Activated CD8-positive, alpha-beta memory T cell treated with anti-CD3 and anti-CD28 coated beads for 36 hours (primary cell): ENCODE measurements around the gene FGD4. TPM values are rescaled to one million over a fixed set of nuclear protein-coding genes. Genes with fewer than 3 reads are reported as not detected.
"Not testable (repeated sequence)": the region's sequence is repeated elsewhere in the genome, so short reads cannot be mapped to it uniquely, and the experiment has no call there.

Experiments
- CTCF ChIA-PET: fragments of 350-600 bp; sonication (Branson Sonifier 250); formaldehyde crosslinking; loops from one replicate; lab custom pipeline; 2021; ENCODE audit warnings: antibody characterized with exemption; lab: Charles Lee
- POLR2A ChIA-PET: fragments of 350-600 bp; sonication (Branson Sonifier 250); formaldehyde crosslinking; loops from one replicate; lab custom pipeline; 2021; ENCODE audit warnings: antibody characterized with exemption; lab: Charles Lee
- total RNA-seq, 2 experiments: library from RNA; stranded (reverse); gene quantifications; one replicate each; pipeline ENCODE4 v1.2.3, GENCODE V29; 2021

The FGD4 gene
- total RNA-seq, 2 experiments from 2014 or later: 0.21 to 0.44 TPM

DNA sequence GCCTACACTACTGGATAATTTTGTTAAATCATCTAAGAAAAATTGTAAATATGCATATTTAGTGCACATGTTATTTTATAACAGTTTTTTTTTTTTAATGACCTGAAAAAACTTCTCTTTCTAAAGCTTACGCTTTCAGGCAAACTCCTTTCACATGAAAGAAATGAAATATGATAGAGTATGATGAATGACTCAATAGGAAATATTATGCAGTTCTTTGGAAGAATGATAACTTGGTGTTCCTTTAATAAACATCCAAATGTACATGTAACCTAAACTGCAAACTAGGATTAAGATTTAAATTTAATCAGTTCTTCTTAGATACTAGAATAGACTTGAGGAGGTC lies 136.6 kb downstream of the FGD4 start:
- ChIA-PET POLR2A (no interaction called here), CTCF (no interaction called here)

GRCh38 chr12:32541754-32542374 lies 142.5 kb downstream of the FGD4 start:
- CTCF ChIA-PET: no interaction called here
- POLR2A ChIA-PET: no interaction called here

DNA sequence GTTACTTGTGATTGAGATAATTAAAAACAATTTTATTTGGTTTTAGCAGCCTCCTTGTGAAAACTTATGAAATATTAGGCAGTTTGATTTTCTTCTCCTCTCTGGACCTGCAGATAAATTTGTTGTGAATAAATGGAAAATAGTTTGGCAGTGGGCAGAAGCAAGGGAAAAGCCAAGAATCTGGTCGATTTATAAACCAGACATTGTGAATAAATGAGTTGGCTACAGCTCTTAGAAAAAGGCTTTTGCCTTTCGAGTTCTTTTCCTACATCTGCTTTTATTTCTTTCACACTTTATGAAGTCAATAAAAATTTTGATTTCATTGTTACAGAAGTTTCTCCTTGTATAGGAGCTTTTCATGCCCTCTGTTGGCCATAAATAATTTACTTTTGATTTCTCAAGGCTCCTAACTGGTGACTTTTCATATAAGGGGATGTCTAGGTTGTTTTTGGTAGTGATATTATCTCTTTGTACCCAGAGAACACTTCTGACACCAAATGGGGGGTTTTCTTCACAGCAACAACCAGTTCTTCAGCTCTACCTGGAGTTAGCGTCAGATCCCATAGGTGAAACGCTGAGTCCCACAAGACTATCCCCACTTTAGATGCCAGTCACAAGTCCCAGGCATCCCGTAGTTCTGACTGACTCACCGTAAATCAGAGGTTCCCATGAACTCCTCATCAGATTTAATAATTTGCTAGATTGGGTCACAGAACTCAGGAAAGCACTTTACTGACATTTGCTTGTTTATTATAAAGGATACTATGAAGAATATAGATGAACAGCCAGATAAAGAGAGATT lies 143.3 kb downstream of the FGD4 start:
- POLR2A ChIA-PET: no interaction called here
- CTCF ChIA-PET: no interaction called here

GRCh38 chr12:32544893-32545292 lies 145.5 kb downstream of the FGD4 start:
- POLR2A ChIA-PET: no interaction called here
- CTCF ChIA-PET: no interaction called here

GRCh38 chr12:32545413-32545980 lies 146.1 kb downstream of the FGD4 start:
- CTCF ChIA-PET: no interaction called here

DNA sequence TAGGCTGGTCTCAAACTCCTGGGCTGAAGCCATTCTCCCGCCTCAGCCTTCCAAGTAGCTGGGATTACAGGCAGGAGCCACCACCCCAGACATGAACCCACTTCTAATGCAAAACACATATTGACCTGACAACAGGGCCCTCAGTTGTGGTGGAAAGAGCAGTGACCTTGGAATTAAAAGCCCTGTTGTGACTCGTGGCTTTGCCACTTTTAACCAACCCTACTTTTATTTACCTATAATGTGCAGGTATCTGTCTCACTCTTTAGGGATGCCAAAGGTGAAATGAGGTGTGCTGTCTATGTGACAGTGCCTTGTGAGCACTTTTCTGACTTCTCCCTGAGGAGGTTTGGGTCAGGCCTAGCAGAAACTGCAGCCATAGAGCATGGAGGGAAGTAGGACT lies 146.9 kb downstream of the FGD4 start:
- ChIA-PET CTCF (no interaction called here), POLR2A (no interaction called here)

More at GRCh38 chr12:32545413-32545980, 146.1 kb downstream of the FGD4 start:
- POLR2A ChIA-PET: no interaction called here

- CTCF ChIA-PET: no interaction called here
- POLR2A ChIA-PET: no interaction called here
Measured at GRCh38 chr12:32548691-32549281, 149.4 kb downstream of the FGD4 start.

- ChIA-PET CTCF (no interaction called here), POLR2A (no interaction called here)
Measured at GRCh38 chr12:32549675-32550079, 150.3 kb downstream of the FGD4 start.

DNA sequence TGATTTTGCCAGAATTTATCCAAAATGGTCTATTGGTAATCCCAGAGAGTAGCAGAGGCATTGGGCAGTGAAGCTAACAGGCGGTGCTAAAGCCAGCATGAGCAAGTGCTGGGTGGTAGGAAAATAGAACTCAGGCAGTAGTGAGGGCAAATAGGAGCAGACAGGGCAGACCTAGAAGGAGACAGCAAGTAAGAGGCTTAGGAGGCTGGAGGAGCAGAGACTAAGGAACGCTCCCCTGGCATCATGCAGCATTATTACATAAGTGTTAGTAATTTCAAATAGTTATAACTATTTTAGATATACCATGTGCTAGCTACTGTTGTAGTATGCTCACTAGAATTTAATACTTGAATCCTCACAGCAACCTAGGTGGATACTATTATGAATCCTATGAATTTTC lies 151.7 kb downstream of the FGD4 start:
- ChIA-PET POLR2A (no interaction called here), CTCF (interaction anchor here (0.8 kb wide), 1 partner anchor 1037 kb away, joined by 5 read pairs; no protein-coding TSS in a partner anchor)

- POLR2A ChIA-PET: no interaction called here
- CTCF ChIA-PET: no interaction called here
Measured at GRCh38 chr12:32558903-32559302, 159.5 kb downstream of the FGD4 start.

DNA sequence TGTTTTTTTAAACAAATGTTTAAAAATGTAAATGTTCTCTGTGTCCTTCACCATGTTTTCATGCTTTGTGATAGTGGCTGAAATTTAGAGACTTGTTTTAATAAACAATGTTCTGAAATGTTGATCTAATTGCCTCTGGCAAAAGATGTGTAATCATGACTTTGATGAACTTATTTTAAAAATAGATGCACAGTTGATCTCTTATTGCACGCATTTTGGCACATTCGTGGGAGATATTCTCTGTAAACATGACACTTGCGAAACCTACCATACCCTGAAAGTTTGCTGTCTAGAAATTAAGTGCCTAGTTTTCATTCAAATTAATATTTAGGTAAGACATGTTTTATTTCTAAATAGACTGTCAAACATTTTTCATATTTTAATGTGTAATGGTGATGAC lies 160.1 kb downstream of the FGD4 start:
- POLR2A ChIA-PET: no interaction called here
- CTCF ChIA-PET: interaction anchor here (0.5 kb wide), 1 partner anchor 27 kb away, joined by 3 read pairs; no protein-coding TSS in a partner anchor

- ChIA-PET CTCF (no interaction called here), POLR2A (no interaction called here)
Measured at GRCh38 chr12:32560520-32560919, 161.2 kb downstream of the FGD4 start.

GRCh38 chr12:32561931-32562341 lies 162.6 kb downstream of the FGD4 start:
- CTCF ChIA-PET: no interaction called here
- POLR2A ChIA-PET: no interaction called here

- CTCF ChIA-PET, POLR2A ChIA-PET: not testable (repeated sequence)
Measured at GRCh38 chr12:32562413-32562812, 163.1 kb downstream of the FGD4 start.

- CTCF ChIA-PET: no interaction called here
- POLR2A ChIA-PET: no interaction called here
Measured at GRCh38 chr12:32566663-32567295, 167.4 kb downstream of the FGD4 start.

DNA sequence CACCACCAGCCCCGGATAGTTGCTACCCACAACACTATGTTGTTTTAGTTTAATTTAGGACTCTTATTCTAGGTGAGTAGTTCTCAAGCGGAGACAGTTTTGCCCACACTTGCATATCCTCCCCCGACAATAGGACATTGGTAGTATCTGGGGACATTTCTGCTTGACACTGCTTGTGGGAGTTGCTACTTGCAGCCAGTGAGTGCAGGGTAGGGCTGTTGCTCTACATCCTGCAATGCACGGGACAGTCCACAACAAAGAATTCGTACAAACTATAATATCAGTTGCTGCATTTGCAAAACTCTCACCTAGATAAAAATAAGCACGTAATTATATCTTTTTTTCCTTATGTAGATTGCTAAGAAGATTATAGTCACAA lies 167.9 kb downstream of the FGD4 start:
- ChIA-PET POLR2A (no interaction called here), CTCF (no interaction called here)

GRCh38 chr12:32568228-32568627 lies 168.9 kb downstream of the FGD4 start:
- CTCF ChIA-PET: no interaction called here
- POLR2A ChIA-PET: no interaction called here

- ChIA-PET POLR2A (no interaction called here), CTCF (no interaction called here)
Measured at GRCh38 chr12:32569259-32569658, 169.9 kb downstream of the FGD4 start.

GRCh38 chr12:32574585-32574984 lies 175.2 kb downstream of the FGD4 start:
- CTCF ChIA-PET: no interaction called here
- POLR2A ChIA-PET: no interaction called here

DNA sequence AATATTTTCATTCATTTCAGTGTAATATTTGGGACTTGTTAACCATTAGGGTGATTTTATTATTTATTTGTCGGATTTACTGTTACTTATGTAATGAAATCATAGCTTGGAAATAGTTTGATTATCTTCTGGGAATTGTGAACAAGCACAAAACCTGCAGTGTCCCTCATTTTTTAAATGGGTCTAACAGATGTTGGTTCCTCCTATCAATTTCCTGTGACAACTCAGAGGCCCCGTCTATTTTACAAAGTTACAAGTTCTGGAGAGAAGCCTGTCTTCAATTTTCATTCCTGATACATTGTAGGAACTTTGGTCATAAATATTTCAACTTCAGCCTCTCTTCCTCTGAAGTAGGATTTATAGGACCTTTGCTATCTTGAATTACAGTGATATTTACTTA lies 178.0 kb downstream of the FGD4 start:
- ChIA-PET POLR2A (no interaction called here), CTCF (no interaction called here)
